Liver (tissue), 9 donors: ENCODE results near the gene CDK5RAP2. TPM values are rescaled to one million over a fixed set of nuclear protein-coding genes. Genes with fewer than 3 reads are reported as not detected.

ENCODE experiments used
- DNase-seq: peaks from one replicate; pipeline ENCODE4 v3.0.0-alpha.2; 2017; ENCODE audit warnings: low spot score
- H3K27ac ChIP-seq, 2 donors: one replicate each; pipeline ENCODE4 v1.7.0; 2013; ENCODE audit warnings: inconsistent platforms in 2 of 2, low read length in 2 of 2, control low read depth in 1 of 2, low read depth in 1 of 2, mild to moderate bottlenecking in 1 of 2
- H3K27me3 ChIP-seq, 4 donors: one replicate each; pipeline versions ENCODE4 v1.6.1 to v1.7.0; 2013; ENCODE audit warnings: low read length in 3 of 4, inconsistent platforms in 1 of 4, mild to moderate bottlenecking in 1 of 4, moderate library complexity in 1 of 4; ENCODE audit not compliant: control insufficient read depth in 4 of 4, insufficient read depth in 4 of 4
- H3K36me3 ChIP-seq, 4 donors: one replicate each; pipeline versions ENCODE4 v1.6.1 to v1.7.0; 2013; ENCODE audit warnings: low read length in 3 of 4, mild to moderate bottlenecking in 3 of 4, low read depth in 1 of 4, moderate library complexity in 1 of 4; ENCODE audit not compliant: control insufficient read depth in 4 of 4, insufficient read depth in 3 of 4
- H3K4me1 ChIP-seq, 4 donors: one replicate each; pipeline versions ENCODE4 v1.6.1 to v1.7.0; 2013; ENCODE audit warnings: low read length in 3 of 4, mild to moderate bottlenecking in 3 of 4, moderate library complexity in 1 of 4; ENCODE audit not compliant: control insufficient read depth in 4 of 4, insufficient read depth in 4 of 4
- H3K4me3 ChIP-seq, 3 donors: one replicate each; pipeline versions ENCODE4 v1.6.1 to v1.7.0; 2013; ENCODE audit warnings: low read length in 3 of 3, control low read depth in 1 of 3, low read depth in 1 of 3, mild to moderate bottlenecking in 1 of 3
- H3K9ac ChIP-seq, 2 donors: one replicate each; pipeline ENCODE4 v1.7.0; 2013; ENCODE audit warnings: low read length in 2 of 2, mild to moderate bottlenecking in 2 of 2, moderate library complexity in 2 of 2, control low read depth in 1 of 2, low read depth in 1 of 2
- H3K9me3 ChIP-seq, 4 donors: one replicate each; pipeline versions ENCODE4 v1.6.1 to v1.7.0; 2013; ENCODE audit warnings: low read length in 3 of 4; ENCODE audit not compliant: control insufficient read depth in 4 of 4
- EGR1 ChIP-seq, 2 donors: IDR thresholded peaks; 2 replicates each; pipeline ENCODE4 v1.6.1; 2016 to 2018; ENCODE audit warnings: antibody characterized with exemption in 2 of 2, low read depth in 2 of 2
- FOXA1 ChIP-seq: IDR thresholded peaks from 2 replicates; pipeline ENCODE4 v1.6.1; 2016; ENCODE audit warnings: antibody characterized with exemption
- FOXA2 ChIP-seq: IDR thresholded peaks from 2 replicates; pipeline ENCODE4 v1.6.1; 2016; ENCODE audit warnings: antibody characterized with exemption
- GABPA ChIP-seq, 2 donors: IDR thresholded peaks in 1 of 2; conservative IDR thresholded peaks in 1 of 2; 2 replicates each; pipeline ENCODE4 v1.6.1; 2016; ENCODE audit warnings: antibody characterized with exemption in 2 of 2, mild to moderate bottlenecking in 1 of 2, moderate library complexity in 1 of 2
- HNF4A ChIP-seq, 2 donors: conservative IDR thresholded peaks; 2 replicates each; pipeline ENCODE4 v1.6.1; 2016; ENCODE audit warnings: antibody characterized with exemption in 2 of 2, mild to moderate bottlenecking in 2 of 2
- JUND ChIP-seq, 2 donors: IDR thresholded peaks; 2 replicates each; pipeline ENCODE4 v1.6.1; 2016; ENCODE audit warnings: antibody characterized with exemption in 2 of 2
- NR2F2 ChIP-seq: IDR thresholded peaks from 2 replicates; pipeline ENCODE4 v1.6.1; 2016; ENCODE audit warnings: antibody characterized with exemption
- RAD21 ChIP-seq, 2 donors: IDR thresholded peaks; 2 replicates each; pipeline ENCODE4 v1.6.1; 2016; ENCODE audit warnings: antibody characterized with exemption in 2 of 2, mild to moderate bottlenecking in 2 of 2
- RXRA ChIP-seq, 2 donors: IDR thresholded peaks; 2 replicates each; pipeline ENCODE4 v1.6.1; 2017 to 2018; ENCODE audit warnings: antibody characterized with exemption in 2 of 2, mild to moderate bottlenecking in 1 of 2
- SP1 ChIP-seq: IDR thresholded peaks from 2 replicates; pipeline ENCODE4 v1.6.1; 2018; ENCODE audit warnings: antibody characterized with exemption, mild to moderate bottlenecking
- TAF1 ChIP-seq: conservative IDR thresholded peaks from 2 replicates; pipeline ENCODE4 v1.6.1; 2016; ENCODE audit warnings: antibody characterized with exemption, mild to moderate bottlenecking
- YY1 ChIP-seq: IDR thresholded peaks from 2 replicates; pipeline ENCODE4 v1.6.1; 2016; ENCODE audit warnings: antibody characterized with exemption, mild to moderate bottlenecking
- WGBS: extraction: QIAGEN DNeasy Blood & Tissue Kit; methylation state at CpG from one replicate; pipeline ENCODE4 v1.1.7; 2013; 5-methylcytosine and 5-hydroxymethylcytosine counted together
- polyA plus RNA-seq, 2 donors: library from polyadenylated mRNA; stranded (reverse) in 1 of 2; unstranded in 1 of 2; fragments of 200-250 nt in 1 of 2; fragments of >200 nt in 1 of 2; fragmentation: Nextera tagmentation in 1 of 2; extraction: Ambion mirVana in 1 of 2; gene quantifications; one replicate each; pipeline versions ENCODE4 v1.2.1 to v1.2.3, GENCODE V29; 2013 to 2015
- total RNA-seq, 2 donors: library from RNA; depleted of rRNA; stranded (reverse); fragments of >200 nt; gene quantifications; one replicate each; pipeline ENCODE4 v1.2.3, GENCODE V29; 2014
- TF ChIP-seq, protein P1 (sequence below): IDR thresholded peaks from 2 replicates; pipeline ENCODE4 v1.6.1; 2016; ENCODE audit warnings: antibody characterized with exemption
- TF ChIP-seq, protein P2 (sequence below): IDR thresholded peaks from 2 replicates; pipeline ENCODE4 v1.6.1; 2016; ENCODE audit warnings: antibody characterized with exemption
- TF ChIP-seq, protein P3 (sequence below): fragments of 150-350 bp; IDR thresholded peaks from 2 replicates; pipeline ENCODE4 v1.5.1; 2017; ENCODE audit warnings: improper control_type of control experiment, low read depth, low read length; ENCODE audit not compliant: missing input control
- TF ChIP-seq, protein P4 (sequence below): IDR thresholded peaks from 2 replicates; pipeline ENCODE4 v1.6.1; 2016; ENCODE audit warnings: antibody characterized with exemption, mild to moderate bottlenecking
- donor health status: healthy.
- donor health status: healthy.
- donor health status: healthy.
- donor health status: healthy.
- donor health status: healthy.

The CDK5RAP2 gene
- total and polyA plus RNA-seq, 4 donors, result 11.7 to 38.9 (median 21.7) TPM

DNA sequence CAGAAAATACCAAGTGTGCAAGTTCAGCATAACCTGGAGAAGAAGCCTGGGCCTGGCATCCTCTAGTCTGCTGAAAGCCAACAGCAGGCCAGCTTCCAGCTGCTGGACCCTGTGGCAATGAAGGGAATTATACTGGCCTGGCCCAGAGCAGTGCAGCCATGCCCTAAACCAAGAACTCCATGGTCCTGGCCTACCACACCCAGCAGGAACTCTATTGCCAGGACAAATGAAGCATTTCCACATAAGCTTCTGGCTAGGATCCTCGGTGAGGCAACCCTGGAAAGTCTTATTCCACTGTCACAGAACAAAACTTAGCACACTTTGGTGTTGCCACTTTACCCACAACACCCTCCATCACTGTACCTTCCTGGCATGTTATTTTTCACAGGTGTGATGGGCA, 35.5 kb downstream of the CDK5RAP2 start:
- Histone ChIP-seq H3K4me1 (no peaks in the 10 kb centered on the region), H3K27ac (no peak overlapping the region), H3K27me3 (no peaks in the 10 kb centered on the region), H3K36me3 (peaks cover 6 to 36% (median 23%) of the 10 kb centered on the region in 4 donors), H3K4me3 (no peak overlapping the region), H3K9ac (no peak overlapping the region), H3K9me3 (no peaks in the 10 kb centered on the region)
- 98% methylated on average over 1 of the region's 1 CpG for WGBS
- TF ChIP-seq, protein P1, sequence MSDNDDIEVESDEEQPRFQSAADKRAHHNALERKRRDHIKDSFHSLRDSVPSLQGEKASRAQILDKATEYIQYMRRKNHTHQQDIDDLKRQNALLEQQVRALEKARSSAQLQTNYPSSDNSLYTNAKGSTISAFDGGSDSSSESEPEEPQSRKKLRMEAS, result no peak
- TF ChIP-seq NR2F2, result no peak
- no peak for TF ChIP-seq SP1
- TF ChIP-seq JUND (IDR thresholded peaks at IDR 0.05), result no peak
- no peak for TF ChIP-seq TAF1
- TF ChIP-seq HNF4A (conservative IDR thresholded peaks at IDR 0.05), result no peak
- no peak for TF ChIP-seq GABPA (IDR thresholded peaks at IDR 0.05 in 1 of 2, conservative IDR thresholded peaks at IDR 0.05 in 1 of 2)
- TF ChIP-seq RXRA (IDR thresholded peaks at IDR 0.05), result no peak
- TF ChIP-seq, protein P2, sequence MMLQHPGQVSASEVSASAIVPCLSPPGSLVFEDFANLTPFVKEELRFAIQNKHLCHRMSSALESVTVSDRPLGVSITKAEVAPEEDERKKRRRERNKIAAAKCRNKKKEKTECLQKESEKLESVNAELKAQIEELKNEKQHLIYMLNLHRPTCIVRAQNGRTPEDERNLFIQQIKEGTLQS, result no peak
- no peak for TF ChIP-seq YY1
- no peak for TF ChIP-seq FOXA1
- no peak for DNase-seq

DNA sequence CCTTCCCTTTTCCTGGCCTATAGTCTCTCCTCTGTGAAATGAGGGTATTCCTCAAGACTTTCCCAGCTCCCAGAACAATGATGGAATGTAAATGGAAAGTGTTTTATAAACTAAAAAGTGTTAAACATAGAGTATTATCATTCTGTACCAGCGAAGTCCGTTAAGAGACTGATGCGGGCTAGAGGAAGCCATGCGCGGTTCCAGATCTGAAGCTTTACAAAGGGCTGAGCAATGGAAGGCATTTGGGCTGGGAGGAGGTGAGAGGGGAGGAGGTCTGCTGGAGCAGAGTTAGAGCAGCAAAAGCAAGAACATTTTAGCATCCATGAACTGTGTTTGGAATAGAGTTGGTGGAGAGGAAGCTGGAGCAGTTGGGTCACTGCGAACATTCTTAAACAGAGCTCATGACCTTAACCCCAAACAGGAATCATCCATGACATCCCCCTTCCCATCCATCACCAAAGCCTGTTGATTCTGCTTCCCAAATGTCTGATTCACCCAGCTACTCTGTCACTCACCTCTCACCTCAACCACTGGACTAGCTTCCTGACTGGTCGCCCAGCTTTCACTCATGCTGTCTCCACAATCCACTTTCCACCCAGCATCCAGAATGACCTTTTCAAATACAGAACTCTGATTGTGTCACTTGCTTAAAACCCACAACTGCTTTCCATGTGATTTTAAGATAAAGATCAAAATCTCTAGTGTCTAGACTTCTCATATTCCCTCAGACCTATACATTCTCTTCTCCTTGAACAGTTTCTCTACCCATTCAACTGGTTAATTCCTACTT, 37.1 kb downstream of the CDK5RAP2 start:
- WGBS, result 98% methylated on average over 7 of the region's 7 CpGs
- H3K4me3 ChIP-seq, result no peak overlapping the region
- H3K9ac ChIP-seq, result no peak overlapping the region
- no peaks in the 10 kb centered on the region for H3K9me3 ChIP-seq
- peaks cover 4 to 33% (median 19%) of the 10 kb centered on the region in 4 donors for H3K36me3 ChIP-seq
- no peak for DNase-seq
- TF ChIP-seq RXRA (IDR thresholded peaks at IDR 0.05), result no peak
- TF ChIP-seq GABPA (IDR thresholded peaks at IDR 0.05 in 1 of 2, conservative IDR thresholded peaks at IDR 0.05 in 1 of 2), result no peak
- TF ChIP-seq NR2F2, result no peak
- no peak for TF ChIP-seq RAD21 (IDR thresholded peaks at IDR 0.05)
- TF ChIP-seq, protein P1, result no peak
- H3K4me1 ChIP-seq, result peaks cover 0 to 2% (median 0%) of the 10 kb centered on the region in 4 donors
- no peak overlapping the region for H3K27ac ChIP-seq
- no peaks in the 10 kb centered on the region for H3K27me3 ChIP-seq

DNA sequence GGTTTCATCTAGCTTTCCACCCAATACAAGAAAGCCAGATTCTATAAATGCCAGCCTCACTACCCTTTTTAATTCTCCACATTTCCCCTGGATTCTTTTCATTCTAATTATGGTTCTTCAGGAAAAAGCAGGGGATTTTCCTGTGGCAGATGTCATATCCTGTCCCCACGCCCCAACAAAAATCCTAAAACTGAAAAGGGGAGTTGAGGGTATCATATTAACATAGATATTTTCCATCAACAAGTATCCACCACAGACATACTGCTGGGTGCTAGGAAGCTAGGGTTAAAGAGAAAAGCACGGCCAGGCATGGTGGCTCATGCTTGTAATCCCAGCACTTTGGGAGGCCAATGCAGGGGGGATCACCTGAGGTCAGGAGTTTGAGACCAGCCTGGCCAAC, 38.0 kb downstream of the CDK5RAP2 start:
- no peaks in the 10 kb centered on the region for H3K9me3 ChIP-seq
- H3K4me1 ChIP-seq, result peaks cover 0 to 5% (median under 1%) of the 10 kb centered on the region in 4 donors
- WGBS, result 93% methylated on average over 2 of the region's 2 CpGs
- no peak overlapping the region for H3K27ac ChIP-seq
- H3K9ac ChIP-seq, result no peak overlapping the region
- peaks cover 4 to 33% (median 19%) of the 10 kb centered on the region in 4 donors for H3K36me3 ChIP-seq
- no peak for DNase-seq
- H3K4me3 ChIP-seq, result no peak overlapping the region
- TF ChIP-seq RXRA (IDR thresholded peaks at IDR 0.05), result no peak
- no peaks in the 10 kb centered on the region for H3K27me3 ChIP-seq

DNA sequence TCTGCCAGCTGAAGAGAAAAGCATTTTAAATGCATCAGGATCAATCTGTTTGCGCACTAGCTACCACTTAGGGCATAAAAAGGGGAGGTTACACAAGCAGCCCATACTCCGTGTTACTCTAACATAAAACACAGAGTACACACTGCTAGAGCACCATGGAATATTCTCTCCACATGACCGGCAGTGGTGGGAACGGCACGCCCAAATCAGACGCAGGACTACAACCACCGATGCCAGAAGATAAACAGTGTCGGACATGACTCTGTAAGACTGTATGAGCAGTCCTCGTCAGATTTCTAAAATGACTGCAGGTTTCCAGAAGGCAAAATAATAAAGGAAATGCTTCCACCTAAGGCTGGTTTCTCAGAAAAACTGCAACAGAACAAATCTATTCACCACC, 40.0 kb downstream of the CDK5RAP2 start:
- no peak overlapping the region for H3K27ac ChIP-seq
- no peak overlapping the region for H3K4me3 ChIP-seq
- 96% methylated on average over 9 of the region's 9 CpGs for WGBS
- peaks cover 0 to 5% (median under 1%) of the 10 kb centered on the region in 4 donors for H3K4me1 ChIP-seq
- no peak overlapping the region for H3K9ac ChIP-seq
- no peaks in the 10 kb centered on the region for H3K27me3 ChIP-seq
- DNase-seq, result no peak
- H3K36me3 ChIP-seq, result peaks cover 3 to 36% (median 20%) of the 10 kb centered on the region in 4 donors
- no peaks in the 10 kb centered on the region for H3K9me3 ChIP-seq
- TF ChIP-seq, protein P3, sequence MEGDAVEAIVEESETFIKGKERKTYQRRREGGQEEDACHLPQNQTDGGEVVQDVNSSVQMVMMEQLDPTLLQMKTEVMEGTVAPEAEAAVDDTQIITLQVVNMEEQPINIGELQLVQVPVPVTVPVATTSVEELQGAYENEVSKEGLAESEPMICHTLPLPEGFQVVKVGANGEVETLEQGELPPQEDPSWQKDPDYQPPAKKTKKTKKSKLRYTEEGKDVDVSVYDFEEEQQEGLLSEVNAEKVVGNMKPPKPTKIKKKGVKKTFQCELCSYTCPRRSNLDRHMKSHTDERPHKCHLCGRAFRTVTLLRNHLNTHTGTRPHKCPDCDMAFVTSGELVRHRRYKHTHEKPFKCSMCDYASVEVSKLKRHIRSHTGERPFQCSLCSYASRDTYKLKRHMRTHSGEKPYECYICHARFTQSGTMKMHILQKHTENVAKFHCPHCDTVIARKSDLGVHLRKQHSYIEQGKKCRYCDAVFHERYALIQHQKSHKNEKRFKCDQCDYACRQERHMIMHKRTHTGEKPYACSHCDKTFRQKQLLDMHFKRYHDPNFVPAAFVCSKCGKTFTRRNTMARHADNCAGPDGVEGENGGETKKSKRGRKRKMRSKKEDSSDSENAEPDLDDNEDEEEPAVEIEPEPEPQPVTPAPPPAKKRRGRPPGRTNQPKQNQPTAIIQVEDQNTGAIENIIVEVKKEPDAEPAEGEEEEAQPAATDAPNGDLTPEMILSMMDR, result no peak
- TF ChIP-seq FOXA1 (no peak), FOXA2 (no peak), YY1 (no peak), RXRA (IDR thresholded peaks at IDR 0.05) (no peak), EGR1 (IDR thresholded peaks at IDR 0.05; ENCODE audit: low read depth in 2 of 2) (no peak), NR2F2 (no peak)
- TF ChIP-seq, protein P4, sequence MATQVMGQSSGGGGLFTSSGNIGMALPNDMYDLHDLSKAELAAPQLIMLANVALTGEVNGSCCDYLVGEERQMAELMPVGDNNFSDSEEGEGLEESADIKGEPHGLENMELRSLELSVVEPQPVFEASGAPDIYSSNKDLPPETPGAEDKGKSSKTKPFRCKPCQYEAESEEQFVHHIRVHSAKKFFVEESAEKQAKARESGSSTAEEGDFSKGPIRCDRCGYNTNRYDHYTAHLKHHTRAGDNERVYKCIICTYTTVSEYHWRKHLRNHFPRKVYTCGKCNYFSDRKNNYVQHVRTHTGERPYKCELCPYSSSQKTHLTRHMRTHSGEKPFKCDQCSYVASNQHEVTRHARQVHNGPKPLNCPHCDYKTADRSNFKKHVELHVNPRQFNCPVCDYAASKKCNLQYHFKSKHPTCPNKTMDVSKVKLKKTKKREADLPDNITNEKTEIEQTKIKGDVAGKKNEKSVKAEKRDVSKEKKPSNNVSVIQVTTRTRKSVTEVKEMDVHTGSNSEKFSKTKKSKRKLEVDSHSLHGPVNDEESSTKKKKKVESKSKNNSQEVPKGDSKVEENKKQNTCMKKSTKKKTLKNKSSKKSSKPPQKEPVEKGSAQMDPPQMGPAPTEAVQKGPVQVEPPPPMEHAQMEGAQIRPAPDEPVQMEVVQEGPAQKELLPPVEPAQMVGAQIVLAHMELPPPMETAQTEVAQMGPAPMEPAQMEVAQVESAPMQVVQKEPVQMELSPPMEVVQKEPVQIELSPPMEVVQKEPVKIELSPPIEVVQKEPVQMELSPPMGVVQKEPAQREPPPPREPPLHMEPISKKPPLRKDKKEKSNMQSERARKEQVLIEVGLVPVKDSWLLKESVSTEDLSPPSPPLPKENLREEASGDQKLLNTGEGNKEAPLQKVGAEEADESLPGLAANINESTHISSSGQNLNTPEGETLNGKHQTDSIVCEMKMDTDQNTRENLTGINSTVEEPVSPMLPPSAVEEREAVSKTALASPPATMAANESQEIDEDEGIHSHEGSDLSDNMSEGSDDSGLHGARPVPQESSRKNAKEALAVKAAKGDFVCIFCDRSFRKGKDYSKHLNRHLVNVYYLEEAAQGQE, result no peak
